ENCODE measurements around the gene NCSTN.

NCSTN gene

DNA sequence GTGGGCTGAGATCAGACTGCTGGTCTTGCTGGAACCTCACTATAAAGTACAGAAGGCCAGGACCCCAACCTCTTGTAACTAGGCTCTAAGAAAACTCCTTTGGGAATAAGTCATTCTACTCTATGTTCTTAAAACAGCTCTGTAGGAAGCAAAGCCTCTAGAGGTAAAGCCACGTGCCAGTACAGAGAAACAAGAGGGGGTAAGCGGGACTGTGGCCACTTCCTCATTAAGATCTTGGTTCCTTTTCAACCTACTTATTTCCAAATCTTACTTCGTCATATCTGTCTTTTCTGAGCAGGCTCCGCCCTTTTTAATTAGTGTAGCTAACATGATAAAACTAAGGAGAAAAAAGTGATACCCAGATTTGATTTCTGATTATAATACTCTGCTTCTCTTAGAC is 3.8 kb downstream of the NCSTN start:
- no peak for TF ChIP-seq ZFX (IDR thresholded peaks at IDR 0.05; ENCODE audit: borderline replicate concordance)
- TF ChIP-seq, protein P1, sequence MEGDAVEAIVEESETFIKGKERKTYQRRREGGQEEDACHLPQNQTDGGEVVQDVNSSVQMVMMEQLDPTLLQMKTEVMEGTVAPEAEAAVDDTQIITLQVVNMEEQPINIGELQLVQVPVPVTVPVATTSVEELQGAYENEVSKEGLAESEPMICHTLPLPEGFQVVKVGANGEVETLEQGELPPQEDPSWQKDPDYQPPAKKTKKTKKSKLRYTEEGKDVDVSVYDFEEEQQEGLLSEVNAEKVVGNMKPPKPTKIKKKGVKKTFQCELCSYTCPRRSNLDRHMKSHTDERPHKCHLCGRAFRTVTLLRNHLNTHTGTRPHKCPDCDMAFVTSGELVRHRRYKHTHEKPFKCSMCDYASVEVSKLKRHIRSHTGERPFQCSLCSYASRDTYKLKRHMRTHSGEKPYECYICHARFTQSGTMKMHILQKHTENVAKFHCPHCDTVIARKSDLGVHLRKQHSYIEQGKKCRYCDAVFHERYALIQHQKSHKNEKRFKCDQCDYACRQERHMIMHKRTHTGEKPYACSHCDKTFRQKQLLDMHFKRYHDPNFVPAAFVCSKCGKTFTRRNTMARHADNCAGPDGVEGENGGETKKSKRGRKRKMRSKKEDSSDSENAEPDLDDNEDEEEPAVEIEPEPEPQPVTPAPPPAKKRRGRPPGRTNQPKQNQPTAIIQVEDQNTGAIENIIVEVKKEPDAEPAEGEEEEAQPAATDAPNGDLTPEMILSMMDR (IDR thresholded peaks at IDR 0.05) = no peak
- H3K27ac ChIP-seq = no peak overlapping the region

DNA sequence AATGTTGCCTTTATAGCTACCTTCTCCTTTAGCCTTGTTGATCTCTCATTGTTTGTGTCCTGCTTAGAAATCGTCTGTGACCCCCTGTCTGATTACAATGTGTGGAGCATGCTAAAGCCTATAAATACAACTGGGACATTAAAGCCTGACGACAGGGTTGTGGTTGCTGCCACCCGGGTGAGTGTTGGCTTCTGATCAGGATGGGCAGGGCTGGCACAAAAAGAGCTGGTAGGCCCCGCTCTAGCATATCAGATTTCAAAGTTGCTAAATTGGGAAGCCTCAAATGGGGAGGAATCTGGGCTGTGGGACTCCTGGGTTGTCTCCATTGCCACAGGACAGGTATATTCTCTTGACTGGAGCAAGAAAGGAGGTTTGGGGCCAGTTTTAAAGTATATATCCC is 8.4 kb downstream of the NCSTN start:
- no peak for TF ChIP-seq ZFX (IDR thresholded peaks at IDR 0.05; ENCODE audit: borderline replicate concordance)
- TF ChIP-seq, protein P1 (IDR thresholded peaks at IDR 0.05) = no peak
- no peak overlapping the region for H3K27ac ChIP-seq

DNA sequence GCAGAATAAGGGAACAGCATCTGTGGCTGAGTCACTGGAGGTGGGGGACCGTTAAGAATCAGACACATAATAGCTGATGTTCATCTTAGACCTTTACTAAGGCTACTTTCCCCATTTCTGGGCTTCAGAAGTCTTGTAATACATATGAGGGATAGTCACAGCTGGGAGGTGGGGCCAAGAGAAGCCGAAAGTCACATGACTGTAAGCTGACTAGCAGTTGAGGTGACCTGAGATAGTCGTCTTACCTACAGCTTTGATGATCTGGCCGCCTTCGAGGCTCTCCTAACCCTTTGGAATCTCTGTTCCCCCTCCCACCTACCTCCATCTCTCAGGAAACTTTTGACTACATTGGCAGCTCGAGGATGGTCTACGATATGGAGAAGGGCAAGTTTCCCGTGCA is 9.4 kb downstream of the NCSTN start:
- TF ChIP-seq, protein P1 (IDR thresholded peaks at IDR 0.05) = no peak
- TF ChIP-seq ZFX (IDR thresholded peaks at IDR 0.05; ENCODE audit: borderline replicate concordance) = no peak
- H3K27ac ChIP-seq = no peak overlapping the region

DNA sequence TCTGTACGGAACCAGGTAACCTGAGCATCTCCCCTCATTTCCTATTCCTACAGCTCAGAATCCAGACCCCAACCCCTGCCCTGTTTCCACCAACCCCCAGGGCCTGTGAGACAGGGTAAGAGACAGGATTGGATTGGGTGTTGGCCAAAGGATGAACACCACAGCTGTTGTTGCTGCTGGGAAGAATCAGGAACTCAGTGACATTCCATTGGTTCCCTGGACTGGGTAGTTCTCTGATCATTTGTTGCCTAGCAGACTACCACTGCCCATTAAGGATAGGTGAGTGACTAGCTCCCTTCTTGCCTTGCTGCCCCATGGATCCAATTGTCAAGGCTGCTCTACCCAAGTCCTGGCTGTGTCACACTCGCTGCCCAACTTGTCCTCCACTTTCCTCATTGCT is 10.0 kb downstream of the NCSTN start:
- TF ChIP-seq, protein P1 (IDR thresholded peaks at IDR 0.05) = no peak
- no peak for TF ChIP-seq ZFX (IDR thresholded peaks at IDR 0.05; ENCODE audit: borderline replicate concordance)
- H3K27ac ChIP-seq = no peak overlapping the region

DNA sequence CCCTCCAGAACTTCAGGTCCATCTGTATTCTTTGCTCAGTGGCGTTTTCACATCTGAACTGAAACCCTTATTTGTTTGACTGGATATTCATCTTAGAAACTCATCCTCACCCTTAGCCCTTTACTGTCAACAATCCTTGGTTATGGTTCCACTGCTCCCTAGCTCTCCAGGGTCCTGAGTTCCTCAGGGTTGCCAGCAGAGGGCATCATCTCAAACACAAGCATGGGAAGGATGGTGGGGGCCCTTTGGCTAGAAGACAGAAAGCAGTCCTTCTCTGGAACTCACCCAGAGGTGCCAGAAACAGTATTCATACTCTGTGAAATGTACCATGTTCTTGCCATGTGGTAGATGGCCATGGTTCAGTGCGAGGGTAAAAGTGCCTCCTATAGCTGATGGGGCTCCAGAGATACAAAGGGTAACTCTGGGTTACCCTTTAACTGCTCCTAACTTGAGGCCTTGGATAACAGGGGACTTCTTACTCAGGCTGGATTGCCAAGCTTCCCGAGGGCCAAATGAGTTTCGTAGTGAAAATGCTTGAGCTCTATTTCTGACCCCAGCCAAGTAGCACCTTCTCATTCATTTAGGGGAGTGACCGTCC is 11.3 kb downstream of the NCSTN start:
- TF ChIP-seq ZFX (IDR thresholded peaks at IDR 0.05; ENCODE audit: borderline replicate concordance) = no peak
- TF ChIP-seq, protein P1 (IDR thresholded peaks at IDR 0.05) = peak; percentile 77
- no peak overlapping the region for H3K27ac ChIP-seq

DNA sequence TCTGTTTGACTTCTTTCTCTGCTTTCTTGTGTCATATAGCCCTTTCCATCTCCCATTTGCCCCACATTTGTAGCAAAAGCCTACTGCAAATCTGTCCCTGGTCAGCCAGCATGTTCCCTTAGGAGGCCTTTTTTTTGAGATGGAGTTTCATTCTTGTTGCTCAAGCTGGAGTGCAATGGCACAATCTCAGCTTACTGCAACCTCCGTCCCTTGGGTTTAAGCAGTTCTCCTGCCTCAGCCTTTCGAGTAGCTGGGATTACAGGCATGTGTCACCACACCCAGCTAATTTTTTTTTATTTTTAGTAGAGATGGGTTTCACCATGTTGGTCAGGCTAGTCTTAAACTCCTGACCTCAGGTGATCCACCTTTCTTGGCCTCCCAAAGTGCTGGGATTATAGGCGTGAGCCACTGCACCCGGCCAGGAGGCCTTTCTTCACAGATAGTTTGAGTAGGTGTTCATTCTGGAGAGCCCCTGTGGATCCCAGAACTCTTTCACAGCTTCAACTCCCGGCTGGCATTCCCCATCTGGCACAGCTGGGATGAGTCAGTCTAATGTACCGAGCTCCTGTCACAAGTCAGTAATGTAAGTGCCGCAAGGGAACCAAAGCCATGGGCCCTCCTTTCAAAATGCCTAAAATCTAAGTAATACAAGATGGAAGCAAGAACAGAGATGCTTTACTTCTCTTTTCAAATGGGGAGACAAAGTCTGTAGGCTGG is 14.3 kb downstream of the NCSTN start:
- TF ChIP-seq, protein P1 (IDR thresholded peaks at IDR 0.05) = no peak
- TF ChIP-seq ZFX (IDR thresholded peaks at IDR 0.05; ENCODE audit: borderline replicate concordance) = no peak
- no peak overlapping the region for H3K27ac ChIP-seq

DNA sequence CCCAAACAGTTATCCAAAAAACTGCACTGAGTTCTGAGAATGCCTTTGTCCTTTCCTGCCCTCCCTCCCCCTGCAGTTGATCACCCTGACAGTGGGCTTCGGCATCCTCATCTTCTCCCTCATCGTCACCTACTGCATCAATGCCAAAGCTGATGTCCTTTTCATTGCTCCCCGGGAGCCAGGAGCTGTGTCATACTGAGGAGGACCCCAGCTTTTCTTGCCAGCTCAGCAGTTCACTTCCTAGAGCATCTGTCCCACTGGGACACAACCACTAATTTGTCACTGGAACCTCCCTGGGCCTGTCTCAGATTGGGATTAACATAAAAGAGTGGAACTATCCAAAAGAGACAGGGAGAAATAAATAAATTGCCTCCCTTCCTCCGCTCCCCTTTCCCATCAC is 14.9 kb downstream of the NCSTN start:
- no peak for TF ChIP-seq ZFX (IDR thresholded peaks at IDR 0.05; ENCODE audit: borderline replicate concordance)
- TF ChIP-seq, protein P1 (IDR thresholded peaks at IDR 0.05) = no peak
- no peak overlapping the region for H3K27ac ChIP-seq
